ACHN (cell line): ENCODE measurements around the gene SLC30A10.
"Not testable (repeated sequence)": the region's sequence is repeated elsewhere in the genome, so short reads cannot be mapped to it uniquely, and the experiment has no call there.

Source experiments
- DNase-seq: peaks from one replicate; pipeline ENCODE4 v3.0.0-alpha.2; 2015
- in situ Hi-C: cut with HindIII; loops from 2 replicates; pipeline ENCODE4 v1.10.0; 2017; ENCODE audit warnings: low sequenced_read_pairs, low pct_ligation_motif_present, low pct_unique_long_range_greater_than_20kb

SLC30A10 gene

DNA sequence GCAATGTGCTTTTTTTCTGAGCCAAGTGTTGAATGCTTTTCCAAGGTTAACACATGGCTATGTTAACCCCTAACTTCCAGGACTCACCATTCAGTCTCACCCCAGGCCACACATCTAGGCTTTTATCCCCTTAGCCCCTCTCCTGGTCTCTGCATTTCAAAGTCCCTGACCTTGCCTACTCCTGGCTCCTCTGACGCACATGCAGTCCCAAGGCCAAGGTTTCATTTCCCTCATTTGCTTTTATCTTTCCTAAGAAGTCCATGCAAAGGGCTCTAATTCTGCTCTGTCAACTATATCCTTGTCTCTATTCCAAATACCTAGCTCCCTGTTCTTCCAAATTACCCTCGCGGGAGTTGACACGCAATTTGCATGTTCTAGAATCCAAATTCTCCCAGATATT, 25.4 kb downstream of the SLC30A10 start:
- no peak for DNase-seq
- in situ Hi-C loops = no loop called here

DNA sequence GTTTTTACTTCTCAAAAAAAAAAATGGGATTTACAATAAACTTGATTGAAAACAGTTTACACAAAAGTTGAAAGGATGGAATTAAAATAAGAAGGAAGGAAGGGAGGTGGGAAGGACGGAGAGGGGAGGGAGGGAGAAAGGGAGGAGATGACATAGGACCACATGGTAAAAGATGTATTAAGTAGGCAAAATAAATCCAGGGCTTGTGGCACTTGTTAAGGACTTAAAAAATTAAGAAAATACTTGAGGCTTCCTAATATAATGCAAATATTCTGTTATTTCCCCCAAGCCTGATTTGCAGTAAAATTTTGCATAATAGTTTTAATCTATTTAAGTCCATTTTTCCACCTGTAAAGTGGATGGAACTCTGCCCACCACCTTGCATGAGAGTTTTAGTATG, 27.5 kb downstream of the SLC30A10 start:
- no peak for DNase-seq
- in situ Hi-C loops = no loop called here

DNA sequence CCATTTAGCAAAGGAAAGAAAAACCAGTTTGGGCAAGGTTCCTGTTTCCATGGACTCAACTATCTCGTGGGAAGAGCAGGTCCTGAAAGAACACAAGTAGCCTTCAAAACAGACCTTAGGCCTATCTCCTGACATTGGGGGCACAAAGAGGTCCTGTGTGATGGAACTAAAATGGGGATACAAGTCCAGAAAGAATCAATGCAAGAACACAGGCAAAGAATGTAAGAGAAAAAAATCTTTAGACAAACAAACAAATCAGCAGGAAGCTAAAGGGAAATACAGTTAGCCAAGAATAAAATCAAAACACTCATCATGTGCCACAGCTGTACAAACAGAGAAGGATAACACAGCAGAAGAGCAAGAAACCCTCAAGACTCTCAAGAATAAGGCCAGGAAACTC, 28.2 kb downstream of the SLC30A10 start:
- DNase-seq = no peak
- in situ Hi-C loops = no loop called here

DNA sequence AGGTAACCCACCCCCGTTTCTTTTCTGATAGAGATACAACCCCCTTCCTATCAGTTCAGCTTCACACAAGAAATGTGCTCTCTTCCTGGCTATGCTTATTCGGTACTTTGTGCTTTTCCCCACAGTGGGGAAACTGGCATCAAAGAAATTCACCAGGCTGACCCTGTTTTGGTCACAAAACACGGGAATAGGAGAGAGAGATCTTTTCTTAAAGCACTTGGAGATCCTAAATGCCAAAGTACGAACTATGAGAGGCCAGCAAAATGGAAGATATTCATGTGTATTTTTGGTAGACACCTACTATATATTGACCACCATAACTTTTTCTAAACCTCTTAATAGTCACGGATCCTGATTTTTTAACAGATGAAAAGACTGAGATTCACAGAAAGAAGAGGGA, 30.0 kb downstream of the SLC30A10 start:
- DNase-seq = no peak
- in situ Hi-C loops = no loop called here

DNA sequence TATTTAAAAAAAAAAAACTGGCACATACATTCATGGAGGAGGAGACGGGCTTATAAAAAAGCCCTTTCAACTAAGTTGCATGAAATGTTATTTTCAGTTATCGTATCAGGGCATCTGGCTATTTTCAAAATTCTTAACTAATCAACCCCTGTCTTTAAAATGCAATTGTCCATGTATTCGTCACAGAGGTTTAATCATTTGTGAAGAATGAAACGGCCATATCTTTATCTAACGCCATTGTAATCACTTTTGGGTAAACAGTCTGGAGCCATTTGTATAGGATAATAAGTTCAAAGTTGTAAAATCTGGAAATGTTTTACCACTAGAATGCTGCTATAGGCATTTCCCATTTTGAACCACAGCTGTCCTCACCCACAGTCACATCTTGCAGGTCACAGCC, 30.4 kb downstream of the SLC30A10 start:
- DNase-seq = no peak

DNA sequence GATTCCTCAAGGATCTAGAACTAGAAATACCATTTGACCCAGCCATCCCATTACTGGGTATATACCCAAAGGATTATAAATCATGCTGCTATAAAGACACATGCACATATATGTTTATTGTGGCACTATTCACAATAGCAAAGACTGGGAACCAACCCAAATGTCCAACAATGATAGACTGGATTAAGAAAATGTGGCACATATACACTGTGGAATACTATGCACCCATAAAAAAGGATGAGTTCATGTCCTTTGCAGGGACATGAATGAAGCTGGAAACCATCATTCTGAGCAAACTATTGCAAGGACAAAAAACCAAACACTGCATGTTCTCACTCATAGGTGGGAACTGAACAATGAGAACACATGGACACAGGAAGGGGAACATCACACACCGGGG, 36.1 kb downstream of the SLC30A10 start:
- in situ Hi-C loops, DNase-seq: not testable (repeated sequence)

More for the DNA sequence above, 30.4 kb downstream of the SLC30A10 start:
- in situ Hi-C loops = no loop called here

DNA sequence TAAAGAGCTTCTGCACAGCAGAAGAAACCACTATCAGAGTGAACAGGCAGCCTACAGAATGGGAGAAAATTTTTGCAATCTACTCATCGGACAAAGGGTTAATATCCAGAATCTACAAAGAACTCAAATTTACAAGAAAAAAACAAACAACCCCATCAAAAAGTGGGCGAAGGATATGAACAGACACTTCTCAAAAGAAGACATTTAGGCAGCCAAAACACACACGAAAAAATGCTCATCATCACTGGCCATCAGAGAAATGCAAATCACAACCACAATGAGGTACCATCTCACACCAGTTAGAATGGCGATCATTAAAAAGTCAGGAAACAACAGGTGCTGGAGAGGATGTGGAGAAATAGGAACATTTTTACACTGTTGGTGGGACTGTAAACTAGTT, 36.5 kb downstream of the SLC30A10 start:
- DNase-seq, in situ Hi-C loops: not testable (repeated sequence)

DNA sequence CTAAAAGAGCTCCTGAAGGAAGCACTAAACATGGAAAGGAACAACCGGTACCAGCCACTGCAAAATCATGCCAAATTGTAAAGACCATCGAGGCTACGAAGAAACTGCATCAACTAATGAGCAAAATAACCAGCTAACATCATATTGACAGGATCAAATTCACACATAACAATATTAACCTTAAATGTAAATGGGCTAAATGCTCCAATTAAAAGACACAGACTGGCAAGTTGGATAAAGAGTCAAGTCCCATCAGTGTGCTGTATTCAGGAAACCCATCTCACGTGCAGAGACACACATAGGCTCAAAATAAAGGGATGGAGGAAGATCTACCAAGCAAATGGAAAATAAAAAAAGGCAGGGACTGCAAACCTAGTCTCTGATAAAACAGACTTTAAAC, 39.7 kb downstream of the SLC30A10 start:
- DNase-seq, in situ Hi-C loops: not testable (repeated sequence)

DNA sequence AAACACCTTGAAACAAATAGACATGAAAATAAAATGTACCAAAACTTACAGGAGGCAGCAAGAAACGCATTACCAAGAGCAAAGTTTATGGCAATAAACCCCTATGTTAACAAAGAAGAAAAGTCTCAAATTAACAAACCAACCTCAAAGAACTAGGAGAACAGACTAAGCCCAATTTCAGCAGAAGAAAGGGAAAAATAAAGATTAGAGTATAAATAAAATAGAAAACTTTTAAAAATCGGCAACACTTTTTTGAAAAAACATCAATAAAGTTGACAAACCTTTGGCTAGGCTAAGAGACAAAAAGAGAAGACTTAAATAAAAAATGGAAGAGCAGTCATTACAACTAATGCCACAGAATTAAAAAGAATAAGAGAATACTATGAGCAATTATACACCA, 42.7 kb downstream of the SLC30A10 start:
- DNase-seq = no peak
- in situ Hi-C loops = no loop called here

DNA sequence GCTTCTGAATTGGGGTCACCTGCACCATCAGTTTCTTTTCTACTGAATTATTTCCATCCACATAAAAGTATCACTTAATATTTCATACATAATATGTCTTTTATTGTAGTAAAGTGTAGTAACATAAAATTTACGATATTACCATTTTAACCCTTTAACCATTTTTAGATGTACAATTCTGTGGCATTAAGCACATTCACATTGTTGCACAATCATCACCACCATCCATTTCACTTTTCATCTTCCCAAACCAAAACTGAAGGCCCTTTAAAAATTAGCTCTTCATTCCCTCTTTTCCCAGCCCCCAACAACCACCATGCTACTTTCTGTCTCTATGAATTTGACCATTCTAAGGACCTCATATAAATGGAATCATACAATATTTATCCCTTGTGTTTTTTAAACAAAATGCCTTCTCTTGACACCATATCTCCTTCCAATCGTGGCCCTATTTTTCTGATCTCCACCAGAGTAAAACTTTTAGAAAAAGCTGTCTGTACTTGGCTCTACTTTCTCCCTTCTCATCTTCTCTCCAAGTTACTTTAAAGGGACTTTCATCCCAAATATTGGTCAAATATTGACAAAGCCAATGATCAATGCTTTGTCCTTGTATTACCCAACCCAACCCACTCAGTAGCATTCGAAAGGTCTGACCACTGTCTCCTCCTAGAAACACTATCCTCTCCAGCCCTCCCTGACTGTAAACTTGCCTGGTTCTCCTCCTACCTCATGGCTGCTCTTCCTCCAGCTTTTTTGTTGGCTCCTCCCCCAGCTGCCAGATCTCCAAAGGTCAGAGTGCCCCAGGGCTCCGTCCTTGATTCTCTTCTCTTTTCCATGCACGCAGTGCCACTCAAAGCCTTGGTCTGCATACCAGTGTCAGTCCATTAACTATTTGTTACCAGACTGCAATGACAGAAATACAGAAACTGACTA, 44.7 kb downstream of the SLC30A10 start:
- in situ Hi-C loops = no loop called here
- DNase-seq = no peak

DNA sequence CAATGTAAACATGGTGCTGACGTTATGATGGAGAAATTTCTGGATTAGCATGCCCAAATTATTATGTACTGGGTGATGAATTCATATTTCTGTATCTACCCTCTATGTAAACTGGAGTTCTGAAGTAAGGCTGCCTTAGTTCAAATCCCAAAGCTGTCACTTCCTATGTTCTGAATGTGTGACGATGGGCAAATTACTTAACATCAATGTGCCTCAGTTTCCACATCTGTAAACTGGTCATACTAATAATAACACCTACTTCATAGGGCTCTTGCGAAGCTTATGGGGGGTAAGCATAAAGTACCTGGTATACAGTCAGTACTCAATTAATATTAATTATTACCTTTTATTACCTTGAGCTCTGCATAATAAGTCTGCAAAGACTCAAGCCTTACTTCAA, 45.6 kb downstream of the SLC30A10 start:
- no peak for DNase-seq
- in situ Hi-C loops = no loop called here

DNA sequence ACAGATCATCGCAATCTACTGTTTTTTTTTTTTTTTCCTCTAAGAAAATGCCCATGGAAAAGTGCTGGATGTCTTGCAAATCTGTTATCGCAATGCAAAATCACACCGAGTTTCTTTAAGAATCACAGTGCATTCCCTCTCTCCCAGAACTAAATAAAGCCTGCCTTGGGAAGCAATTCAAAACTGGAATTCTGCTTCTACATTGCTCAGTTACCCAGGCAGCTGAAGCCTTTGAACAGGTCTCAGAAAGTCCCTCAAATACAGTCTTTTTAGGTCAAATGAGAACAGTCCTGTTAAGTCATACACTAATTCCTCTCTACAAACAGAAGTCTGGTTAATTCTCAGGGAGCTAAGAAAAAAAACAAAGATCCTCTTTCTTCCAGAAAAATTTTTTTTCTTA, 46.3 kb downstream of the SLC30A10 start:
- DNase-seq = no peak
- in situ Hi-C loops = no loop called here

DNA sequence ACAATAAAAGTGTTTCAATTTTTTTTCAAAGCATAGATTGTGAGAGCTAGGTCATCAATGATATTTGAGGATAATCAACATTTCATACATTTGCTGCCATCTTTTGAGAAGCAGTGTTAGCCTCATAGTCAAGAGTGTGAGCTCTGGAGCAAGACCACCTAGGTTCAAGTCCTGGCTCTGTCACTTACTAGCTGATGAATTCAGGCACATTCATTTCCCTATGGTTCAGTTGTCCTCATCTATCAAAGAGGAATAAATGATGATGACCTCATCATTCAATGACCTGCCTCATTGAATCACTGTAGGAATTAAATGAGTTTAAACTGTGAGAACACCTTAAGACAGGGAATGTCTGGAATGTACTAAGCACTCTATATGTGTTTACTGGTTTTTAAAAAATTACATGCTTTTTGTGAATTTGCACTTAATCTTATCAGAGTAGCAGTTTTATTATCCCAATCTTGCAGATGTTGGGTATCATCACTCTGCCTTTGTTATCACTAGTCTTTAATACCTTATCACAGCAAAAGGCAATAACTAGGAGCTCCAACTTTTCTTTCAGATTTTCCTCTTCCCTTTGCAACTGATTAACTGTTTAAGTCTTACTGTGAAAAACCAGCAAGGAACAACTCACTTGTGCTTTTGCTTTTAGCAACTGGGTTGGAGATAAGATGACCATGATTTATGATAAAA, 47.4 kb downstream of the SLC30A10 start:
- in situ Hi-C loops = no loop called here
- DNase-seq = no peak

DNA sequence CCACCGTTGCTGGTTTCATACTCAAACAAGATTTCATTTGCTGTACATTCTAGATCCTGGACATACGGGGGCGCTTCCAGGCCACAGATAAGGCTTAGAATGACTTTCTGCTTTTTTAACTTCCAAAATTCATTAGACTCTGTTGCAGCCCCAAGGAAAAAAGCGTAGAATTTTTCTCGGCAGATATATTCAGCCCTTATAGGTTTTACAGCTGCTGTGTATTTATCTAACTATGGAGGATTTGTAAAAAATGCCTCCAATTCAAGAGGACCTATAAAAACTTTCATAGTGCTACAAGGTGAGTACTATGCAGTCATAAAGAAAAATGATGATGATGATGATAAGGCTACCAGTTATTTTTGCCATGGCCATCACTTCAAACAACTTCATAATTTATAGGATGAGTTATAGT, 51.6 kb downstream of the SLC30A10 start:
- in situ Hi-C loops = no loop called here
- DNase-seq = no peak

DNA sequence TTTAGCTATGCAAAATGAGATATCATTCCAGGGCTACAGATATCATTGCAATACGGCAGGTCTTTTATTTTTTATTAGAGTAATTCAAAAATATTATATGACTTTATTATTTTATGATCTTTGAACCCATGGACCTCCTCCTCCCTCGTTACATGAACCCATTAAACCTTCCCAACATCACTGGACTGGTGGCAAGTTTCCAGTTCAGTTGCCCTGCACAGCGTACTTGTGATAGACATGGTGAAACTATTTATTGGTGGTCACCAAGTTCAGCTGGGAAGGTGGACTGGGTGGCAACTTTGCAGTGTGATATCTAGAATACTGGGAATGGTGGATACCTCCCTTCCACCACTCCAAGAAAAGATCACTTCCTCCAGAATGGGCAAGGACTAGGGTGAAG, 52.5 kb downstream of the SLC30A10 start:
- in situ Hi-C loops = no loop called here
- DNase-seq = no peak

DNA sequence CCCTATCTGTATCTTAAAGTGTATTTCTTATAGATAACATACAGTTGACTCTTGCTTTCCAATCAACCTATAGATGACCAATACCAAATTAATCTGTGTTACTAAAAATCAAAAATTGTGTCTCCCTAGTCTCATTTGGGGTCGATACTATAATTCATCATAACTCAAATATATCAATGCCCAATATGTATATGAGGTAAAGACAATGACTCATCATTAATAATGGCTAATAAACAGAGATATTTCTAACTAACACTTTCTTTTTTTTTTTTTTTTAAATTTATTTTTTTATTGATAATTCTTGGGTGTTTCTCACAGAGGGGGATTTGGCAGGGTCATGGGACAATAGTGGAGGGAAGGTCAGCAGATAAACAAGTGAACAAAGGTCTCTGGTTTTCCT, 55.8 kb downstream of the SLC30A10 start:
- DNase-seq, in situ Hi-C loops: not testable (repeated sequence)

DNA sequence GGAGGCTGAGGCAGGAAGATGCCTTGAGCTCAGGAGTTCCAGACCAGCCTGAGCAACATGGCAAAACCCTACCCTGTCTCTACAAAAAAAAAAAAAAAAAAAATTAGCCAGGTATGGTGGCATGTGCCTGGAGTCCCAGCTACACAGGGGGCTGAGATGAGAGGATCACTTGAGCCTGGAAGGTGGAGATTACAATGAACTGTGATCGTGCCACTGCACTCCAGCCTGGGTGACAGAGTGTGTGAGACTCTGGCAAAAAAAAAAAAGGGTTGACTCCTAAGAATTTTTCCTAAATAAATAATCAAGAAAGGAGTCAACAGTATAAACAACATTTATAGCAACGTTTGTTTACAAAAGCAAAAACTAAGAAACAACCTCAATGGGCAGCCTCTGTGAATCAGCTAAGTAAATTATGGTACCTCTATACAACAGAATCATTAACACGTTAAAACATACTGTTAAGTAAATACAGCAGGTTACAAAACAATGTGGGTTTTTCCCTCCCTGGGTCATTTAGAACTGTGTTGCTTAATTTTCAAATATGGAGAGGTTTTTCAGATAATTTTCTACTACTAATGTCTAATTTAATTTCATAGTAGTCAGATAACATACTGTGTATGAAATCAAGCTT, 56.8 kb downstream of the SLC30A10 start:
- in situ Hi-C loops = no loop called here
- no peak for DNase-seq

DNA sequence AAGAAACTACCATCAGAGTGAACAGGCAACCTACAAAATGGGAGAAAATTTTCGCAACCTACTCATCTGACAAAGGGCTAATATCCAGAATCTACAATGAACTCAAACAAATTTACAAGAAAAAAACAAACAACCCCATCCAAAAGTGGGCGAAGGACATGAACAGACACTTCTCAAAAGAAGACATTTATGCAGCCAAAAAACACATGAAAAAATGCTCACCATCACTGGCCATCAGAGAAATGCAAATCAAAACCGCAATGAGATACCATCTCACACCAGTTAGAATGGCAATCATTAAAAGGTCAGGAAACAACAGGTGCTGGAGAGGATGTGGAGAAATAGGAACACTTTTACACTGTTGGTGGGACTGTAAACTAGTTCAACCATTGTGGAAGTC, 59.7 kb downstream of the SLC30A10 start:
- in situ Hi-C loops, DNase-seq: not testable (repeated sequence)
